ENCODE results near the gene C20orf202. TPM values are rescaled to one million over a fixed set of nuclear protein-coding genes. Genes with fewer than 3 reads are reported as not detected.
A peak's percentile ranks its signal among the peaks of the same experiment; 100 is the strongest.

C20orf202 gene
- total and polyA plus RNA-seq, 7 experiments from 2014 or later, result 0.22 TPM; not detected in 5

GRCh38 chr20:1182106-1182505 is 21.1 kb upstream of the C20orf202 start:
- Mint-ChIP-seq H3K36me3 (peaks cover 0 to 5% (median 0%) of the 10 kb centered on the region in 5 donors), H3K9me3 (no peaks in the 10 kb centered on the region), H3K4me1 (peaks cover 7 to 13% (median 11%) of the 10 kb centered on the region in 7 donors), H3K27me3 (peaks cover 14 to 32% (median 25%) of the 10 kb centered on the region in 5 donors), H3K4me3 (no peak overlapping the region), H3K27ac (no peak overlapping the region)
- Histone ChIP-seq H3K4me3 (ENCODE audit: low read length) (no peak overlapping the region), H3K4me1 (ENCODE audit: control insufficient read depth in 2 of 2, insufficient read depth in 2 of 2, low read length in 2 of 2) (no peaks in the 10 kb centered on the region), H3K27me3 (ENCODE audit: control insufficient read depth in 2 of 2, insufficient read depth in 2 of 2, low read length in 2 of 2) (peaks cover 0 to 1% of the 10 kb centered on the region in 2 donors), H3K9me3 (ENCODE audit: control insufficient read depth in 2 of 3, low read length in 3 of 3) (no peaks in the 10 kb centered on the region), H3K27ac (ENCODE audit: low read depth, low read length) (no peak overlapping the region), H3K36me3 (ENCODE audit: control insufficient read depth in 2 of 3, insufficient read depth in 3 of 3, low read length in 3 of 3) (no peaks in the 10 kb centered on the region)
- intact Hi-C loops (cut with micrococcal nuclease), result no loop called here
- no peak for ATAC-seq
- ChIA-PET POLR2A (no interaction called here), CTCF (no interaction called here)
- DNase-seq, result no peak

GRCh38 chr20:1183153-1183552 is 20.1 kb upstream of the C20orf202 start:
- intact Hi-C loops (cut with micrococcal nuclease), result no loop called here
- Mint-ChIP-seq H3K27me3 (peaks cover 14 to 32% (median 25%) of the 10 kb centered on the region in 5 donors), H3K27ac (no peak overlapping the region), H3K4me3 (peak overlapping the region in 4 of 10 donors; percentile 11 to 59 (median 41)), H3K36me3 (peaks cover 0 to 5% (median 0%) of the 10 kb centered on the region in 5 donors), H3K9me3 (no peaks in the 10 kb centered on the region), H3K4me1 (peaks cover 7 to 13% (median 11%) of the 10 kb centered on the region in 7 donors)
- CTCF ChIA-PET, result no interaction called here
- Histone ChIP-seq H3K27ac (ENCODE audit: low read depth, low read length) (no peak overlapping the region), H3K9me3 (ENCODE audit: control insufficient read depth in 2 of 3, low read length in 3 of 3) (no peaks in the 10 kb centered on the region), H3K4me3 (ENCODE audit: low read length) (no peak overlapping the region), H3K27me3 (ENCODE audit: control insufficient read depth in 2 of 2, insufficient read depth in 2 of 2, low read length in 2 of 2) (peaks cover 0 to 3% of the 10 kb centered on the region in 2 donors), H3K36me3 (ENCODE audit: control insufficient read depth in 2 of 3, insufficient read depth in 3 of 3, low read length in 3 of 3) (no peaks in the 10 kb centered on the region), H3K4me1 (ENCODE audit: control insufficient read depth in 2 of 2, insufficient read depth in 2 of 2, low read length in 2 of 2) (no peaks in the 10 kb centered on the region)
- DNase-seq (no peak), ATAC-seq (no peak)
- POLR2A ChIA-PET, result no interaction called here

- Mint-ChIP-seq H3K9me3 (no peaks in the 10 kb centered on the region), H3K36me3 (peaks cover 0 to 5% (median 0%) of the 10 kb centered on the region in 5 donors), H3K27ac (no peak overlapping the region), H3K27me3 (peaks cover 14 to 35% (median 25%) of the 10 kb centered on the region in 5 donors), H3K4me1 (peaks cover 7 to 13% (median 11%) of the 10 kb centered on the region in 7 donors), H3K4me3 (peak overlapping the region in 9 of 10 donors; percentile 59 to 82 (median 75))
- no peak for ATAC-seq
- ChIA-PET CTCF (interaction anchor here (1.0 kb wide), 1 partner anchor 36 kb away, joined by 6 read pairs; no protein-coding TSS in a partner anchor), POLR2A (no interaction called here)
- Histone ChIP-seq H3K9me3 (ENCODE audit: control insufficient read depth in 2 of 3, low read length in 3 of 3) (no peaks in the 10 kb centered on the region), H3K4me1 (ENCODE audit: control insufficient read depth in 2 of 2, insufficient read depth in 2 of 2, low read length in 2 of 2) (no peaks in the 10 kb centered on the region), H3K4me3 (ENCODE audit: low read length) (no peak overlapping the region), H3K36me3 (ENCODE audit: control insufficient read depth in 2 of 3, insufficient read depth in 3 of 3, low read length in 3 of 3) (no peaks in the 10 kb centered on the region), H3K27me3 (ENCODE audit: control insufficient read depth in 2 of 2, insufficient read depth in 2 of 2, low read length in 2 of 2) (peaks cover 0 to 3% of the 10 kb centered on the region in 2 donors), H3K27ac (ENCODE audit: low read depth, low read length) (no peak overlapping the region)
- intact Hi-C loops (cut with micrococcal nuclease), result loop anchor here in 1 of 2 donors (2.0 kb wide), 2 partner anchors 29 to 75 kb away; no protein-coding TSS in a partner anchor
- DNase-seq, result no peak
These were observed 19.0 kb upstream of the C20orf202 start for GRCh38 chr20:1184260-1184637.

- no peaks in the 10 kb centered on the region for H3K36me3 ChIP-seq (ENCODE audit: control insufficient read depth in 2 of 3, insufficient read depth in 3 of 3, low read length in 3 of 3)
- peaks cover 7 to 13% (median 11%) of the 10 kb centered on the region in 7 donors for H3K4me1 Mint-ChIP-seq
- POLR2A ChIA-PET, result no interaction called here
- peaks cover 0 to 5% (median 0%) of the 10 kb centered on the region in 5 donors for H3K36me3 Mint-ChIP-seq
- H3K4me3 ChIP-seq (ENCODE audit: low read length), result no peak within 1 kb of the TSS
- no peaks in the 10 kb centered on the region for H3K9me3 ChIP-seq (ENCODE audit: control insufficient read depth in 2 of 3, low read length in 3 of 3)
- CTCF ChIA-PET, result interaction anchor here (1.0 kb wide), 1 partner anchor 37 kb away, joined by 6 read pairs; no protein-coding TSS in a partner anchor
- peaks cover 0 to 3% of the 10 kb centered on the region in 2 donors for H3K27me3 ChIP-seq (ENCODE audit: control insufficient read depth in 2 of 2, insufficient read depth in 2 of 2, low read length in 2 of 2)
- H3K4me3 Mint-ChIP-seq, result peak within 1 kb of the TSS in 9 of 10 donors; percentile 69 to 83 (median 79)
- H3K4me1 ChIP-seq (ENCODE audit: control insufficient read depth in 2 of 2, insufficient read depth in 2 of 2, low read length in 2 of 2), result no peaks in the 10 kb centered on the region
- intact Hi-C loops (cut with micrococcal nuclease), result loop anchor here in 1 of 2 donors (2.0 to 5.0 kb wide), 3 partner anchors 28 to 212 kb away; no protein-coding TSS in a partner anchor
- ATAC-seq, result no peak
- peak in 1 of 9 donors; percentile 25 for DNase-seq
- H3K27ac ChIP-seq (ENCODE audit: low read depth, low read length), result no peak within 1 kb of the TSS
- peak within 1 kb of the TSS in 1 of 9 donors; percentile 44 for H3K27ac Mint-ChIP-seq
- H3K9me3 Mint-ChIP-seq, result no peaks in the 10 kb centered on the region
- peaks cover 14 to 40% (median 29%) of the 10 kb centered on the region in 5 donors for H3K27me3 Mint-ChIP-seq
These were observed 18.5 kb upstream of the C20orf202 start, which contains the start of gene TMEM74B for GRCh38 chr20:1184638-1185315. TSS of gene TMEM74B (minus strand) at chr20:1184981. CDS start at chr20:1183801, 1,180 bp downstream.

GRCh38 chr20:1185316-1185741 is 17.9 kb upstream of the C20orf202 start:
- Histone ChIP-seq H3K4me1 (ENCODE audit: control insufficient read depth in 2 of 2, insufficient read depth in 2 of 2, low read length in 2 of 2) (no peaks in the 10 kb centered on the region), H3K27ac (ENCODE audit: low read depth, low read length) (no peak overlapping the region), H3K27me3 (ENCODE audit: control insufficient read depth in 2 of 2, insufficient read depth in 2 of 2, low read length in 2 of 2) (peaks cover 0 to 3% of the 10 kb centered on the region in 2 donors), H3K36me3 (ENCODE audit: control insufficient read depth in 2 of 3, insufficient read depth in 3 of 3, low read length in 3 of 3) (no peaks in the 10 kb centered on the region), H3K9me3 (ENCODE audit: control insufficient read depth in 2 of 3, low read length in 3 of 3) (no peaks in the 10 kb centered on the region), H3K4me3 (ENCODE audit: low read length) (no peak overlapping the region)
- CTCF ChIA-PET, result no interaction called here
- intact Hi-C loops (cut with micrococcal nuclease), result loop anchor here in 1 of 2 donors (2.0 to 5.0 kb wide), 3 partner anchors 27 to 213 kb away; no protein-coding TSS in a partner anchor
- Mint-ChIP-seq H3K36me3 (peaks cover 0 to 5% (median 0%) of the 10 kb centered on the region in 5 donors), H3K4me1 (peaks cover 7 to 13% (median 11%) of the 10 kb centered on the region in 7 donors), H3K9me3 (no peaks in the 10 kb centered on the region), H3K27me3 (peaks cover 17 to 46% (median 33%) of the 10 kb centered on the region in 5 donors), H3K27ac (no peak overlapping the region), H3K4me3 (peak overlapping the region in 1 of 10 donors; percentile 30)
- ATAC-seq (peak; percentile 15), DNase-seq (peak in 3 of 9 donors; percentile 11 to 28 (median 14))
- POLR2A ChIA-PET, result no interaction called here

GRCh38 chr20:1185790-1186334 is 17.4 kb upstream of the C20orf202 start:
- ATAC-seq, result peak; percentile 65
- Histone ChIP-seq H3K4me3 (ENCODE audit: low read length) (no peak overlapping the region), H3K27me3 (ENCODE audit: control insufficient read depth in 2 of 2, insufficient read depth in 2 of 2, low read length in 2 of 2) (peaks cover 0 to 3% of the 10 kb centered on the region in 2 donors), H3K9me3 (ENCODE audit: control insufficient read depth in 2 of 3, low read length in 3 of 3) (no peaks in the 10 kb centered on the region), H3K27ac (ENCODE audit: low read depth, low read length) (no peak overlapping the region), H3K36me3 (ENCODE audit: control insufficient read depth in 2 of 3, insufficient read depth in 3 of 3, low read length in 3 of 3) (no peaks in the 10 kb centered on the region), H3K4me1 (ENCODE audit: control insufficient read depth in 2 of 2, insufficient read depth in 2 of 2, low read length in 2 of 2) (no peaks in the 10 kb centered on the region)
- ChIA-PET POLR2A (no interaction called here), CTCF (no interaction called here)
- Mint-ChIP-seq H3K9me3 (no peaks in the 10 kb centered on the region), H3K4me3 (peak overlapping the region in 9 of 10 donors; percentile 49 to 83 (median 73)), H3K27ac (peak overlapping the region in 2 of 9 donors; percentile 44 to 86), H3K27me3 (peaks cover 19 to 51% (median 33%) of the 10 kb centered on the region in 5 donors), H3K36me3 (peaks cover 0 to 5% (median 0%) of the 10 kb centered on the region in 5 donors), H3K4me1 (peaks cover 7 to 13% (median 11%) of the 10 kb centered on the region in 7 donors)
- intact Hi-C loops (cut with micrococcal nuclease), result loop anchor here in 1 of 2 donors (2.0 to 5.0 kb wide), 3 partner anchors 27 to 214 kb away; no protein-coding TSS in a partner anchor
- peak; percentile 18 to 64 (median 36) for DNase-seq
